K562 (cell line): Measurements from ENCODE around the gene TMEM187. TPM values are rescaled to one million over a fixed set of nuclear protein-coding genes. Genes with fewer than 3 reads are reported as not detected.

Source experiments
- ARID3A ChIP-seq: IDR thresholded peaks from 2 replicates; pipeline ENCODE4 v1.6.1; 2012; ENCODE audit warnings: low read depth, low read length, improper control_type of control experiment, borderline replicate concordance
- BRCA1 ChIP-seq, 2 experiments: fragments of 450-650 bp in 1 of 2; sonication (generic) in 1 of 2; formaldehyde crosslinking in 1 of 2; IDR thresholded peaks; 2 replicates each; pipeline versions ENCODE4 v1.5.0 to v1.6.1; 2017 to 2020; ENCODE audit warnings: mild to moderate bottlenecking in 1 of 2, missing genetic modification reagents in 1 of 2
- CSDE1 ChIP-seq, 2 experiments: fragments of 450-650 bp; IDR thresholded peaks; 2 replicates each; pipeline ENCODE4 v1.6.1; 2016; ENCODE audit warnings: mild to moderate bottlenecking in 1 of 2
- EZH2 ChIP-seq: IDR thresholded peaks from 2 replicates; pipeline ENCODE4 v1.6.1; 2012; ENCODE audit warnings: low read depth, mild to moderate bottlenecking, inconsistent platforms, low read length, borderline replicate concordance
- FOXP4 ChIP-seq: sonication (generic); formaldehyde crosslinking; IDR thresholded peaks from 2 replicates; pipeline ENCODE4 v1.8.0; 2022; ENCODE audit warnings: mild to moderate bottlenecking, missing genetic modification reagents, borderline replicate concordance
- MLLT1 ChIP-seq, 2 experiments: fragments of 450-650 bp; IDR thresholded peaks; 2 replicates each; pipeline ENCODE4 v1.6.1; 2016
- TSHZ1 ChIP-seq: fragments of 250-450 bp; sonication (Bioruptor Pico); IDR thresholded peaks from 2 replicates; pipeline ENCODE4 v1.4.0; 2020; ENCODE audit warnings: mild to moderate bottlenecking, moderate library complexity
- USF1 ChIP-seq: sonication (generic); formaldehyde crosslinking; IDR thresholded peaks from 2 replicates; pipeline ENCODE4 v1.9.0; 2022; ENCODE audit warnings: mild to moderate bottlenecking, missing genetic modification reagents
- ZBTB49 ChIP-seq: sonication (generic); formaldehyde crosslinking; IDR thresholded peaks from 2 replicates; pipeline ENCODE4 v1.8.0; 2022; ENCODE audit warnings: missing genetic modification reagents, mild to moderate bottlenecking, borderline replicate concordance
- ZBTB7A ChIP-seq: IDR thresholded peaks from 2 replicates; pipeline ENCODE4 v1.6.1; 2011; ENCODE audit warnings: low read depth, mild to moderate bottlenecking, low read length, moderate library complexity, borderline replicate concordance; ENCODE audit not compliant: control insufficient read depth
- ZNF23 ChIP-seq: fragments of 250-450 bp; sonication (Bioruptor Pico); IDR thresholded peaks from 2 replicates; pipeline ENCODE4 v1.4.0; 2020; ENCODE audit warnings: mild to moderate bottlenecking
- polyA plus RNA-seq, 8 experiments: library from polyadenylated mRNA; depleted of rRNA in 4 of 8; stranded (reverse) in 5 of 8; unstranded in 3 of 8; fragments of >200 nt; fragmentation: Nextera tagmentation in 2 of 8; fragmentation: Illumina TruSeq in 1 of 8; extraction: Ambion mirVana in 2 of 8; extraction: Trizol in 1 of 8; gene quantifications; 2 replicates each; pipeline versions ENCODE4 v1.2.1 to v1.2.3, GENCODE V29; 2011 to 2014; ENCODE audit warnings: inconsistent platforms in 1 of 8, missing spikeins in 1 of 8
- total RNA-seq, 7 experiments: library from RNA; depleted of rRNA in 6 of 7; stranded (reverse); fragments of >200 nt in 6 of 7; fragmentation: Illumina TruSeq in 2 of 7; extraction: Trizol in 2 of 7; gene quantifications; 2 replicates each; pipeline versions ENCODE4 v1.2.1 to v1.2.3, GENCODE V29; 2011 to 2021; ENCODE audit warnings: low replicate concordance in 1 of 7
- TF ChIP-seq, protein P1 (sequence below): fragments of 450-650 bp; formaldehyde crosslinking; conservative IDR thresholded peaks from 2 replicates; pipeline ENCODE4 v1.4.0; 2022; ENCODE audit warnings: mild to moderate bottlenecking, missing genetic modification characterization

Gene TMEM187
- total and polyA plus RNA-seq, 9 of the 15 experiments (the other 6 are each of a cell fraction or from before 2014, with no cell fraction given) = 0.13 to 6.4 (median 1.6) TPM

- peak; percentile 69; the same call in 1 of the 2 replicates for TF ChIP-seq TSHZ1
- TF ChIP-seq ZBTB7A = no peak
- no peak for TF ChIP-seq ZBTB49
- no peak for TF ChIP-seq CSDE1 (IDR thresholded peaks at IDR 0.05)
- TF ChIP-seq MLLT1 (IDR thresholded peaks at IDR 0.05) = no peak
- no peak for TF ChIP-seq BRCA1 (IDR thresholded peaks at IDR 0.05)
- TF ChIP-seq BRCA1 (CRISPR knock-in tag; IDR thresholded peaks at IDR 0.05) = no peak
- no peak for TF ChIP-seq ARID3A
- TF ChIP-seq USF1 = no peak
- TF ChIP-seq EZH2 = no peak
- TF ChIP-seq, protein P1, sequence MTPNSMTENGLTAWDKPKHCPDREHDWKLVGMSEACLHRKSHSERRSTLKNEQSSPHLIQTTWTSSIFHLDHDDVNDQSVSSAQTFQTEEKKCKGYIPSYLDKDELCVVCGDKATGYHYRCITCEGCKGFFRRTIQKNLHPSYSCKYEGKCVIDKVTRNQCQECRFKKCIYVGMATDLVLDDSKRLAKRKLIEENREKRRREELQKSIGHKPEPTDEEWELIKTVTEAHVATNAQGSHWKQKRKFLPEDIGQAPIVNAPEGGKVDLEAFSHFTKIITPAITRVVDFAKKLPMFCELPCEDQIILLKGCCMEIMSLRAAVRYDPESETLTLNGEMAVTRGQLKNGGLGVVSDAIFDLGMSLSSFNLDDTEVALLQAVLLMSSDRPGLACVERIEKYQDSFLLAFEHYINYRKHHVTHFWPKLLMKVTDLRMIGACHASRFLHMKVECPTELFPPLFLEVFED (CRISPR knock-in tag) = peak; percentile 88; the same call in 1 of the 2 replicates
- TF ChIP-seq FOXP4 = no peak
- TF ChIP-seq ZNF23 (CRISPR knock-in tag) = no peak
Measured at GRCh38 chrX:154002215-154002719, 29.7 kb downstream of the TMEM187 start (continued).
